ENCODE results near the gene FAM43B. TPM values are rescaled to one million over a fixed set of nuclear protein-coding genes. Genes with fewer than 3 reads are reported as not detected.
A peak's percentile ranks its signal among the peaks of the same experiment; 100 is the strongest.

The FAM43B gene, protein sequence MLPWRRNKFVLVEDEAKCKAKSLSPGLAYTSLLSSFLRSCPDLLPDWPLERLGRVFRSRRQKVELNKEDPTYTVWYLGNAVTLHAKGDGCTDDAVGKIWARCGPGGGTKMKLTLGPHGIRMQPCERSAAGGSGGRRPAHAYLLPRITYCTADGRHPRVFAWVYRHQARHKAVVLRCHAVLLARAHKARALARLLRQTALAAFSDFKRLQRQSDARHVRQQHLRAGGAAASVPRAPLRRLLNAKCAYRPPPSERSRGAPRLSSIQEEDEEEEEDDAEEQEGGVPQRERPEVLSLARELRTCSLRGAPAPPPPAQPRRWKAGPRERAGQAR
- polyA plus RNA-seq (2013): 0.01 and 0.03 TPM in 2 replicates

DNA sequence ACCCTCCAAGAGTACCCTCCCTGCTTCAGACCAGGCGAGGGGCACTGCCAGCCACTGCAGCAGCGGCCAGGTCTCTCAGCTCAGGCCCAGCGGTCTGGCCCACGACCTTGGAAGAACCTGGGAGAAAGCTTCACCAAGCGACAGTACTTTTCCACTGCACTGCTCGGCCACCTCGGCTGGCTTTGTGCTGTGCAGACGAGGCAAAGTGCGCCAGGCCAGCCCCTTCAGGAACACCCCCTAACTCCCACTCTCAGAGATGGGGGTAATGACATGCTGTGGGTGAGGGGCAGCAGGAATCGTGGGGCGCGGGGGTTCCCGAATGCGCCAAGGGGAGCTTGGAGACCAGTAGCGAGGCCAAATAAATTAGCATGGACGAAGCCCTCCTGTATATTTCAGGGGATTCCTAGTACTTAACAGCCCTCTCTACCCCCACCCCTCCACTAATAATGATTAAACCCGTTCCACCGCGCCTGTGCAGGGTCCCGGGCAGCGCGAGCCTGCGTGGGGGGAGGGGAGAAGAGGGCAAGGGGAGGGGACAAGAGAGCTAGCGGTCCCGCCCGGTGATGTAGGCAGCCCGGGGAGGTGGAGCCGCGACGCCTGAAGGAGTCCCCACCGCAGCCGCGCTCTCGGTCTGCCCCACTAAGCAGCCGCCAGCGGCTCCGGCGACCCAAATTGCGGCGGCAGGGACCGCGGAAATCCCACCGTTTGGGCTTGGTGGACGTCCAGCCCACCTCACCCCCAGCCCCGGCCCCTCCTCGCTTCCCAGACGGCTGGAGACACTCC is at the start of gene FAM43B:
TSS of gene FAM43B (plus strand) at position 629 of the 783 bp plus-strand sequence. CDS start 401 bp downstream, outside the sequence.
- H3K4me1 ChIP-seq (ENCODE audit: control insufficient read depth in 1 of 2, insufficient read depth in 2 of 2, low read length in 2 of 2): peaks cover 10 to 11% of the 10 kb centered on the region in 2 experiments
- H3K4ac ChIP-seq (ENCODE audit: low read depth, low read length): no peak within 1 kb of the TSS

GRCh38 chr1:20505488-20505887 is 46.9 kb upstream of the FAM43B start:
- WGBS (ENCODE audit: extremely low coverage, insufficient coverage, insufficient read length): no CpG with 5 or more reads among the region's 1 CpG
- H3K27me3 ChIP-seq (ENCODE audit: insufficient read depth, low read length): no peaks in the 10 kb centered on the region
- H3K14ac ChIP-seq (ENCODE audit: low read length): no peak overlapping the region
- H3K4me2 ChIP-seq (ENCODE audit: low read length): no peak overlapping the region
- H3K9ac ChIP-seq (ENCODE audit: low read length): no peak overlapping the region
- H3K4me3 ChIP-seq (ENCODE audit: low read depth, low read length): no peak overlapping the region
- H3K4me1 ChIP-seq (ENCODE audit: control insufficient read depth in 1 of 2, insufficient read depth in 2 of 2, low read length in 2 of 2): peaks cover 2 to 3% of the 10 kb centered on the region in 2 experiments
- H2AFZ ChIP-seq (ENCODE audit: insufficient read depth, low read length, poor library complexity): no peak overlapping the region
- H3K4ac ChIP-seq (ENCODE audit: low read depth, low read length): no peak overlapping the region
- H3K18ac ChIP-seq (ENCODE audit: low read length): no peak overlapping the region
- no peak overlapping the region for H2AK5ac ChIP-seq (ENCODE audit: low read length)
- peaks cover 4% of the 10 kb centered on the region for H3K79me1 ChIP-seq (ENCODE audit: low read length)
- H4K91ac ChIP-seq (ENCODE audit: low read depth, low read length): no peak overlapping the region
- H2BK120ac ChIP-seq (ENCODE audit: insufficient read depth, low read length, poor library complexity): no peak overlapping the region
- H3K79me2 ChIP-seq (ENCODE audit: control insufficient read depth, insufficient read depth, low read length, poor library complexity): peaks cover 3% of the 10 kb centered on the region
- H3K27ac ChIP-seq (ENCODE audit: low read depth, low read length): no peak overlapping the region
- no peaks in the 10 kb centered on the region for H3K9me3 ChIP-seq (ENCODE audit: insufficient read depth, low read depth, low read length)
- H3K36me3 ChIP-seq (ENCODE audit: control insufficient read depth in 1 of 2, insufficient read depth in 2 of 2, low read length in 2 of 2): peaks cover 14 to 19% of the 10 kb centered on the region in 2 experiments
- no peak for DNase-seq
- no peak overlapping the region for H4K8ac ChIP-seq (ENCODE audit: low read depth, low read length)
- H2BK12ac ChIP-seq (ENCODE audit: low read length): no peak overlapping the region
- no peak overlapping the region for H2BK5ac ChIP-seq (ENCODE audit: low read depth, low read length, poor library complexity)
- no peak overlapping the region for H3K23ac ChIP-seq (ENCODE audit: low read length)
- H4K12ac ChIP-seq (ENCODE audit: low read depth, low read length): no peak overlapping the region

More for the DNA sequence above, at the start of gene FAM43B:
- Histone ChIP-seq H3K27ac (ENCODE audit: low read depth, low read length) (no peak within 1 kb of the TSS), H2BK12ac (ENCODE audit: low read length) (no peak within 1 kb of the TSS), H3K79me2 (ENCODE audit: control insufficient read depth, insufficient read depth, low read length, poor library complexity) (no peaks in the 10 kb centered on the region), H3K79me1 (ENCODE audit: low read length) (no peaks in the 10 kb centered on the region), H3K23ac (ENCODE audit: low read length) (no peak within 1 kb of the TSS), H4K12ac (ENCODE audit: low read depth, low read length) (no peak within 1 kb of the TSS), H4K8ac (ENCODE audit: low read depth, low read length) (no peak within 1 kb of the TSS), H3K36me3 (ENCODE audit: control insufficient read depth in 1 of 2, insufficient read depth in 2 of 2, low read length in 2 of 2) (no peaks in the 10 kb centered on the region), H3K4me2 (ENCODE audit: low read length) (peak within 1 kb of the TSS; percentile 62), H3K9me3 (ENCODE audit: insufficient read depth, low read depth, low read length) (peaks cover 2% of the 10 kb centered on the region), H3K18ac (ENCODE audit: low read length) (no peak within 1 kb of the TSS), H3K27me3 (ENCODE audit: insufficient read depth, low read length) (peaks cover 51% of the 10 kb centered on the region), H3K4me3 (ENCODE audit: low read depth, low read length) (peak within 1 kb of the TSS; percentile 43), H2AFZ (ENCODE audit: insufficient read depth, low read length, poor library complexity) (no peak within 1 kb of the TSS), H2AK5ac (ENCODE audit: low read length) (no peak within 1 kb of the TSS), H2BK120ac (ENCODE audit: insufficient read depth, low read length, poor library complexity) (no peak within 1 kb of the TSS), H4K91ac (ENCODE audit: low read depth, low read length) (no peak within 1 kb of the TSS), H3K9ac (ENCODE audit: low read length) (no peak within 1 kb of the TSS), H2BK5ac (ENCODE audit: low read depth, low read length, poor library complexity) (no peak within 1 kb of the TSS), H3K14ac (ENCODE audit: low read length) (no peak within 1 kb of the TSS)
- DNase-seq: peak in 1 of 2 donors; percentile 65
- WGBS (ENCODE audit: extremely low coverage, insufficient coverage, insufficient read length): no CpG with 5 or more reads among the region's 47 CpGs

DNA sequence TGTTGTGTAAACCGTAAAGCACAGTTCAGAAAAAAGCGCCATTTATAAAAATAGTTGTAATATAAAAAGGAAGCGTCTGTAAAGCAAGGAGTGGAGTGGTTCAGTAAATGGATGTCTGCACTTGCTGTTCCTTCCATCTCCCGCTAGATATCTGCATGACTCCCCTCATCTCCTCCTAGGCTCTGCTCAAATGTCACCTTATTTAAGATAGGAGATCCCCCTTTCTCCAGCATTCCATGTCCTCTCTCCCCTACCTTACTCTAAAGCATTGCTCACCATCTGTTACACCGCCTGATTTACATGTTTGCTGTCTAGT is 45.2 kb upstream of the FAM43B start:
- Histone ChIP-seq H3K4me3 (ENCODE audit: low read depth, low read length) (peak overlapping the region; percentile 96), H2BK12ac (ENCODE audit: low read length) (no peak overlapping the region), H3K18ac (ENCODE audit: low read length) (no peak overlapping the region), H2AFZ (ENCODE audit: insufficient read depth, low read length, poor library complexity) (peak overlapping the region; percentile 93), H2AK5ac (ENCODE audit: low read length) (peak overlapping the region; percentile 14), H3K27me3 (ENCODE audit: insufficient read depth, low read length) (peaks cover 2% of the 10 kb centered on the region), H3K4ac (ENCODE audit: low read depth, low read length) (peak overlapping the region; percentile 23), H3K14ac (ENCODE audit: low read length) (no peak overlapping the region), H4K8ac (ENCODE audit: low read depth, low read length) (peak overlapping the region; percentile 99), H3K79me2 (ENCODE audit: control insufficient read depth, insufficient read depth, low read length, poor library complexity) (peaks cover 3% of the 10 kb centered on the region), H3K79me1 (ENCODE audit: low read length) (peaks cover 4% of the 10 kb centered on the region), H3K4me1 (ENCODE audit: control insufficient read depth in 1 of 2, insufficient read depth in 2 of 2, low read length in 2 of 2) (peaks cover 2 to 3% of the 10 kb centered on the region in 2 experiments), H3K23ac (ENCODE audit: low read length) (no peak overlapping the region), H4K12ac (ENCODE audit: low read depth, low read length) (no peak overlapping the region), H2BK120ac (ENCODE audit: insufficient read depth, low read length, poor library complexity) (no peak overlapping the region), H3K36me3 (ENCODE audit: control insufficient read depth in 1 of 2, insufficient read depth in 2 of 2, low read length in 2 of 2) (peaks cover 2 to 3% of the 10 kb centered on the region in 2 experiments), H3K9me3 (ENCODE audit: insufficient read depth, low read depth, low read length) (no peaks in the 10 kb centered on the region), H3K27ac (ENCODE audit: low read depth, low read length) (no peak overlapping the region), H2BK5ac (ENCODE audit: low read depth, low read length, poor library complexity) (no peak overlapping the region), H3K9ac (ENCODE audit: low read length) (peak overlapping the region; percentile 93), H3K4me2 (ENCODE audit: low read length) (peak overlapping the region; percentile 93), H4K91ac (ENCODE audit: low read depth, low read length) (no peak overlapping the region)
- whole genome bisulfite sequencing (ENCODE audit: extremely low coverage, insufficient coverage, insufficient read length): no CpG with 5 or more reads among the region's 5 CpGs
- no peak for DNase-seq

DNA sequence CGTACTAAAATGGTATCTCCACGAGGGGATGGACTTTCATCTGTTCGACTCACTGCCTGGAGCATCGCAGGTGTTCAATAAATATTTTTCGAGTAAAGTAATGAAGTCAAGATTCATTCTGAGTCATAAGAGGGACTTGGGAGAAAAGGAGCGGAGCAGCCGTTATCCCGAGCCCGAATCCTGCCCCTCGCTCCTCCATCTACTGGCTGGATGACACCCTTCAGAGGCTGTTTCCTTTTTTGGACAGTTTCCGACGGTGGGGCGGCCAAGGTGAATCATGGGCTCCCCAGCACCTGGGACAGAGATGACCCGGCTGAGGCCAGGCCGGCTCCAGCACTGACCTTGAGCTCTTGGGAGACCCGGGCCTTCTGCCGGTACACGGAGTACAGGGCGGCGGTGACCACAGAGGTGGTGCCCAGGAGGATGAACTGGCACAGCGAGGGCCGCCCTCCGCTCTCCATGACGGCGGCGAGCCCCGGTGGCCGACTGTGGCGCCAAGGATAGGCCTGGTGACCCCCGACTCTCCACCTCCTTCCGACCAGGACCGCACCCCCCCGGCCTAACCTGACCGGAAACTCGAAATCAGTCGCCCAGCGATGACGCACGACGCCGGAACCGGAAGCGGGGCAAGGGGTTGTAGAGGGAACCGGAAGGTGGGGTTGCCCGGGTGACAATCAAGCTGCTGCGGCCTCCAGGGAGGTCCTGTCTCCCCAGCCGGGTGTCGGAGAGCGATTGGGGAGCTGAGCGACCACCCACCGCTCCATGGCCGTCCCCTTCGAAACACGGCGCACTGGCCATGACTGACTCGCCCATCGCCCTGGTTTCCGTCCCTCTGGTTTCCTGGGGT is 44.6 kb upstream of the FAM43B start, which contains the start of gene MUL1:
TSS of gene MUL1 (minus strand) at position 588 of the 847 bp plus-strand sequence. CDS start at position 461, 127 bp downstream.
- H3K36me3 ChIP-seq (ENCODE audit: control insufficient read depth in 1 of 2, insufficient read depth in 2 of 2, low read length in 2 of 2): no peaks in the 10 kb centered on the region
- peaks cover 3% of the 10 kb centered on the region for H3K79me2 ChIP-seq (ENCODE audit: control insufficient read depth, insufficient read depth, low read length, poor library complexity)
- no peak within 1 kb of the TSS for H3K27ac ChIP-seq (ENCODE audit: low read depth, low read length)
- no peaks in the 10 kb centered on the region for H3K9me3 ChIP-seq (ENCODE audit: insufficient read depth, low read depth, low read length)
- H4K8ac ChIP-seq (ENCODE audit: low read depth, low read length): peak within 1 kb of the TSS; percentile 99
- peak within 1 kb of the TSS; percentile 93 for H3K9ac ChIP-seq (ENCODE audit: low read length)
- peak within 1 kb of the TSS; percentile 74 for H3K18ac ChIP-seq (ENCODE audit: low read length)
- H3K4me1 ChIP-seq (ENCODE audit: control insufficient read depth in 1 of 2, insufficient read depth in 2 of 2, low read length in 2 of 2): peaks cover 2 to 3% of the 10 kb centered on the region in 2 experiments
- peak; percentile 90 to 95 for DNase-seq
- peak within 1 kb of the TSS; percentile 48 for H2BK120ac ChIP-seq (ENCODE audit: insufficient read depth, low read length, poor library complexity)
- H3K14ac ChIP-seq (ENCODE audit: low read length): peak within 1 kb of the TSS; percentile 81
- peak within 1 kb of the TSS; percentile 66 for H4K91ac ChIP-seq (ENCODE audit: low read depth, low read length)
- no CpG with 5 or more reads among the region's 58 CpGs for WGBS (ENCODE audit: extremely low coverage, insufficient coverage, insufficient read length)
- H2AK5ac ChIP-seq (ENCODE audit: low read length): peak within 1 kb of the TSS; percentile 14
- no peak within 1 kb of the TSS for H3K23ac ChIP-seq (ENCODE audit: low read length)
- peak within 1 kb of the TSS; percentile 91 for H4K12ac ChIP-seq (ENCODE audit: low read depth, low read length)
- peak within 1 kb of the TSS; percentile 42 for H3K4ac ChIP-seq (ENCODE audit: low read depth, low read length)
- H3K27me3 ChIP-seq (ENCODE audit: insufficient read depth, low read length): peaks cover 2% of the 10 kb centered on the region
- H2BK5ac ChIP-seq (ENCODE audit: low read depth, low read length, poor library complexity): no peak within 1 kb of the TSS
- H3K4me2 ChIP-seq (ENCODE audit: low read length): peak within 1 kb of the TSS; percentile 93
- H2BK12ac ChIP-seq (ENCODE audit: low read length): no peak within 1 kb of the TSS
- peaks cover 4% of the 10 kb centered on the region for H3K79me1 ChIP-seq (ENCODE audit: low read length)
- peak within 1 kb of the TSS; percentile 99 for H2AFZ ChIP-seq (ENCODE audit: insufficient read depth, low read length, poor library complexity)
- peak within 1 kb of the TSS; percentile 96 for H3K4me3 ChIP-seq (ENCODE audit: low read depth, low read length)

Measured in trophoblast cell (in vitro differentiated cells and primary cell).